ENCODE measurements around the gene USP6NL. TPM values are rescaled to one million over a fixed set of nuclear protein-coding genes. Genes with fewer than 3 reads are reported as not detected.
A peak's percentile ranks its signal among the peaks of the same experiment; 100 is the strongest.

The USP6NL gene
- total RNA-seq, 1 experiment from 2014 or later = 38.7 TPM

- DNase-seq (ENCODE audit: low spot score) = peak; percentile 27
- POLR2A ChIA-PET (ENCODE audit: low non-redundant PET) = interaction anchor here (0.7 kb wide), 1 partner anchor 38 kb away, joined by 3 read pairs; no protein-coding TSS in a partner anchor
- Histone ChIP-seq H3K4me3 (ENCODE audit: low read depth, low read length, poor library complexity, severe bottlenecking) (peak overlapping the region; percentile 95), H3K27ac (ENCODE audit: low read depth, low read length, poor library complexity, severe bottlenecking) (peak overlapping the region; percentile 61), H3K27me3 (replicated peaks; ENCODE audit: insufficient read depth, low read depth, low read length, poor library complexity) (no peaks in the 10 kb centered on the region), H3K9me3 (ENCODE audit: low read depth, low read length, poor library complexity, severe bottlenecking) (no peaks in the 10 kb centered on the region), H3K36me3 (ENCODE audit: insufficient read depth, low read length, poor library complexity, severe bottlenecking) (no peaks in the 10 kb centered on the region), H3K4me1 (ENCODE audit: insufficient read depth, low read length, poor library complexity, severe bottlenecking) (peaks cover 23% of the 10 kb centered on the region)
- CTCF ChIA-PET = no interaction called here
- TSS peak; percentile 91 for BruUV-seq (replicated peaks)
- intact Hi-C loops (cut with micrococcal nuclease; ENCODE audit: unreplicated experiment) = loop anchor here (10.0 kb wide), 1 partner anchor 112 kb away; no protein-coding TSS in a partner anchor
- TF ChIP-seq CTCF (conservative IDR thresholded peaks at IDR 0.05; ENCODE audit: low read depth, low read length) (no peak), EZH2 (IDR thresholded peaks at IDR 0.05; ENCODE audit: borderline replicate concordance, low read depth, low read length, poor library complexity, severe bottlenecking) (no peak)
Measured at GRCh38 chr10:11612021-11613001, 861 bp upstream of the USP6NL start.

GRCh38 chr10:11610826-11611247 lies 613 bp downstream of the USP6NL start:
- intact Hi-C loops (cut with micrococcal nuclease; ENCODE audit: unreplicated experiment) = loop anchor here (2.0 to 10.0 kb wide), 2 partner anchors 94 to 114 kb away; no protein-coding TSS in a partner anchor
- peak overlapping the region; percentile 95 for H3K4me3 ChIP-seq (ENCODE audit: low read depth, low read length, poor library complexity, severe bottlenecking)
- BruUV-seq (replicated peaks) = no TSS peak
- peak; percentile 72 for DNase-seq (ENCODE audit: low spot score)
- no peaks in the 10 kb centered on the region for H3K36me3 ChIP-seq (ENCODE audit: insufficient read depth, low read length, poor library complexity, severe bottlenecking)
- ChIA-PET CTCF (no interaction called here), POLR2A (ENCODE audit: low non-redundant PET) (no interaction called here)
- H3K27ac ChIP-seq (ENCODE audit: low read depth, low read length, poor library complexity, severe bottlenecking) = peak overlapping the region; percentile 95
- H3K27me3 ChIP-seq (replicated peaks; ENCODE audit: insufficient read depth, low read depth, low read length, poor library complexity) = no peaks in the 10 kb centered on the region
- TF ChIP-seq CTCF (conservative IDR thresholded peaks at IDR 0.05; ENCODE audit: low read depth, low read length) (no peak), EZH2 (IDR thresholded peaks at IDR 0.05; ENCODE audit: borderline replicate concordance, low read depth, low read length, poor library complexity, severe bottlenecking) (no peak)
- peaks cover 32% of the 10 kb centered on the region for H3K4me1 ChIP-seq (ENCODE audit: insufficient read depth, low read length, poor library complexity, severe bottlenecking)
- H3K9me3 ChIP-seq (ENCODE audit: low read depth, low read length, poor library complexity, severe bottlenecking) = no peaks in the 10 kb centered on the region

GRCh38 chr10:11610166-11610825 lies 1.2 kb downstream of the USP6NL start:
- Histone ChIP-seq H3K9me3 (ENCODE audit: low read depth, low read length, poor library complexity, severe bottlenecking) (no peaks in the 10 kb centered on the region), H3K4me3 (ENCODE audit: low read depth, low read length, poor library complexity, severe bottlenecking) (peak overlapping the region; percentile 95), H3K27ac (ENCODE audit: low read depth, low read length, poor library complexity, severe bottlenecking) (peak overlapping the region; percentile 95), H3K36me3 (ENCODE audit: insufficient read depth, low read length, poor library complexity, severe bottlenecking) (no peaks in the 10 kb centered on the region), H3K27me3 (replicated peaks; ENCODE audit: insufficient read depth, low read depth, low read length, poor library complexity) (no peaks in the 10 kb centered on the region), H3K4me1 (ENCODE audit: insufficient read depth, low read length, poor library complexity, severe bottlenecking) (peaks cover 37% of the 10 kb centered on the region)
- intact Hi-C loops (cut with micrococcal nuclease; ENCODE audit: unreplicated experiment) = loop anchor here (2.0 to 10.0 kb wide), 2 partner anchors 93 to 115 kb away; no protein-coding TSS in a partner anchor
- TF ChIP-seq EZH2 (IDR thresholded peaks at IDR 0.05; ENCODE audit: borderline replicate concordance, low read depth, low read length, poor library complexity, severe bottlenecking) (no peak), CTCF (conservative IDR thresholded peaks at IDR 0.05; ENCODE audit: low read depth, low read length) (no peak)
- CTCF ChIA-PET = interaction anchor here (0.7 kb wide), 1 partner anchor 377 kb away, joined by 8 read pairs; no protein-coding TSS in a partner anchor
- no peak for DNase-seq (ENCODE audit: low spot score)
- POLR2A ChIA-PET (ENCODE audit: low non-redundant PET) = no interaction called here
- TSS peak; percentile 42 for BruUV-seq (replicated peaks)

Data from A673 (cell line).